Sigmoid colon (tissue), 7 donors: ENCODE results near the gene USP38. TPM values are rescaled to one million over a fixed set of nuclear protein-coding genes. Genes with fewer than 3 reads are reported as not detected.

Experiments used
- DNase-seq: peaks from one replicate; pipeline ENCODE4 v3.0.0-alpha.2; 2019
- H3K27ac ChIP-seq, 4 donors: fragments of 200-600 bp; sonication (generic); one replicate each; pipeline ENCODE4 v1.5.1; 2016 to 2019; ENCODE audit warnings: mild to moderate bottlenecking in 1 of 4
- H3K27me3 ChIP-seq, 3 donors: fragments of 200-600 bp; sonication (generic); one replicate each; pipeline ENCODE4 v1.5.1; 2019; ENCODE audit warnings: mild to moderate bottlenecking in 1 of 3
- H3K36me3 ChIP-seq, 4 donors: fragments of 200-600 bp; sonication (generic); one replicate each; pipeline ENCODE4 v1.5.1; 2016 to 2019
- H3K4me1 ChIP-seq, 4 donors: fragments of 200-600 bp; sonication (generic); one replicate each; pipeline ENCODE4 v1.5.1; 2017 to 2019
- H3K4me3 ChIP-seq, 4 donors: fragments of 200-600 bp; sonication (generic); one replicate each; pipeline ENCODE4 v1.5.1; 2017 to 2019; ENCODE audit warnings: mild to moderate bottlenecking in 2 of 4, moderate library complexity in 1 of 4
- H3K9me3 ChIP-seq, 4 donors: fragments of 200-600 bp in 3 of 4; sonication (generic) in 3 of 4; one replicate each; pipeline versions ENCODE4 v1.5.1 to v1.6.1; 2013 to 2019
- CTCF ChIP-seq, 4 experiments: fragments of 450-650 bp in 3 of 4; fragments of 200-600 bp in 1 of 4; IDR thresholded peaks; one replicate each; pipeline ENCODE4 v1.5.1; 2016 to 2019; ENCODE audit warnings: antibody characterized with exemption in 4 of 4, mild to moderate bottlenecking in 3 of 4, moderate library complexity in 2 of 4
- EP300 ChIP-seq, 4 donors: sonication (generic); formaldehyde crosslinking; IDR thresholded peaks; one replicate each; pipeline ENCODE4 v1.6.1; 2017; ENCODE audit warnings: antibody characterized with exemption in 4 of 4
- POLR2A ChIP-seq, 2 donors: fragments of 450-650 bp; IDR thresholded peaks; one replicate each; pipeline ENCODE4 v1.6.1; 2016; ENCODE audit warnings: antibody characterized with exemption in 2 of 2, mild to moderate bottlenecking in 2 of 2, moderate library complexity in 2 of 2
- POLR2AphosphoS5 ChIP-seq, 4 donors: sonication (generic); formaldehyde crosslinking; IDR thresholded peaks; one replicate each; pipeline ENCODE4 v1.6.1; 2017; ENCODE audit warnings: antibody characterized with exemption in 4 of 4
- WGBS, 2 donors: extraction: QIAGEN DNeasy Blood & Tissue Kit; methylation state at CpG; one replicate each; pipeline ENCODE4 v1.1.7; 2013; 5-methylcytosine and 5-hydroxymethylcytosine counted together
- intact Hi-C: fragments of 100-400 bp; cut with DNase I; formaldehyde crosslinking; loops from one replicate; pipeline ENCODE4 v1.15.1; 2023
- polyA plus RNA-seq, 3 donors: library from polyadenylated mRNA; stranded (reverse); fragments of 200-250 nt; gene quantifications; one replicate each; pipeline ENCODE4 v1.2.3, GENCODE V29; 2013
- total RNA-seq, 4 donors: library from RNA; depleted of rRNA; stranded (reverse); fragments of >200 nt; gene quantifications; one replicate each; pipeline ENCODE4 v1.1.0, GENCODE V29; 2016
- donor health status: healthy with polysubstance abuse.
- donor health status: Bipolar disorder and iron deficiency.
- donor health status: healthy.

USP38 gene
- total and polyA plus RNA-seq, 7 donors, result 9.6 to 21.2 (median 16.3) TPM

GRCh38 chr4:143184217-143184502, 557 bp upstream of the USP38 start:
- H3K4me3 ChIP-seq, result peak overlapping the region; percentile 70 to 92 (median 82)
- peaks cover 0 to 8% (median 0%) of the 10 kb centered on the region in 4 donors for H3K36me3 ChIP-seq
- H3K9me3 ChIP-seq, result no peaks in the 10 kb centered on the region
- no peaks in the 10 kb centered on the region for H3K27me3 ChIP-seq
- H3K27ac ChIP-seq, result peak overlapping the region; percentile 91 to 97 (median 92)
- intact Hi-C loops, result no loop called here
- no peak for TF ChIP-seq POLR2AphosphoS5 (IDR thresholded peaks at IDR 0.05)
- no peak for TF ChIP-seq EP300 (IDR thresholded peaks at IDR 0.05)
- TF ChIP-seq CTCF (IDR thresholded peaks at IDR 0.05), result no peak
- DNase-seq, result no peak
- 0 to 1% methylated on average over 11 of the region's 11 CpGs for WGBS, 2 donors
- peaks cover 0 to 40% (median 28%) of the 10 kb centered on the region in 4 donors for H3K4me1 ChIP-seq

GRCh38 chr4:143185253-143186107, 763 bp downstream of the USP38 start:
- intact Hi-C loops, result no loop called here
- H3K4me1 ChIP-seq, result peaks cover 0 to 51% (median 39%) of the 10 kb centered on the region in 4 donors
- H3K27me3 ChIP-seq, result no peaks in the 10 kb centered on the region
- TF ChIP-seq POLR2AphosphoS5 (IDR thresholded peaks at IDR 0.05), result no peak
- TF ChIP-seq CTCF (IDR thresholded peaks at IDR 0.05), result no peak
- no peak for TF ChIP-seq POLR2A (IDR thresholded peaks at IDR 0.05)
- no peak for TF ChIP-seq EP300 (IDR thresholded peaks at IDR 0.05)
- DNase-seq, result peak; percentile 67
- H3K36me3 ChIP-seq, result peaks cover 0 to 19% (median 2%) of the 10 kb centered on the region in 4 donors
- peak overlapping the region; percentile 91 to 97 (median 92) for H3K27ac ChIP-seq
- no peaks in the 10 kb centered on the region for H3K9me3 ChIP-seq
- H3K4me3 ChIP-seq, result peak overlapping the region; percentile 70 to 92 (median 82)
- WGBS, 2 donors, result 0% methylated on average over 50 of the region's 50 CpGs

- Histone ChIP-seq H3K4me3 (peak overlapping the region; percentile 70 to 92 (median 82)), H3K27ac (peak overlapping the region; percentile 91 to 97 (median 92)), H3K4me1 (peaks cover 0 to 56% (median 41%) of the 10 kb centered on the region in 4 donors), H3K36me3 (peaks cover 0 to 26% (median 5%) of the 10 kb centered on the region in 4 donors), H3K27me3 (no peaks in the 10 kb centered on the region), H3K9me3 (no peaks in the 10 kb centered on the region)
- no peak for DNase-seq
- 1 to 5% methylated on average over 6 of the region's 6 CpGs for WGBS, 2 donors
- intact Hi-C loops, result no loop called here
- TF ChIP-seq EP300 (IDR thresholded peaks at IDR 0.05) (no peak), POLR2AphosphoS5 (IDR thresholded peaks at IDR 0.05) (peak in 1 of 4 donors; percentile 13), POLR2A (IDR thresholded peaks at IDR 0.05) (no peak), CTCF (IDR thresholded peaks at IDR 0.05) (no peak)
Observed at GRCh38 chr4:143186212-143186611, 1.5 kb downstream of the USP38 start.

GRCh38 chr4:143186649-143187048, 1.9 kb downstream of the USP38 start:
- Histone ChIP-seq H3K9me3 (no peaks in the 10 kb centered on the region), H3K4me3 (peak overlapping the region; percentile 70 to 92 (median 82)), H3K36me3 (peaks cover 0 to 31% (median 5%) of the 10 kb centered on the region in 4 donors), H3K27ac (peak overlapping the region in 2 of 4 donors; percentile 28 to 97), H3K4me1 (peaks cover 0 to 56% (median 41%) of the 10 kb centered on the region in 4 donors), H3K27me3 (no peaks in the 10 kb centered on the region)
- intact Hi-C loops, result no loop called here
- WGBS, 2 donors, result 1 to 3% methylated on average over 7 of the region's 7 CpGs
- TF ChIP-seq EP300 (IDR thresholded peaks at IDR 0.05), result no peak
- no peak for TF ChIP-seq CTCF (IDR thresholded peaks at IDR 0.05)
- TF ChIP-seq POLR2AphosphoS5 (IDR thresholded peaks at IDR 0.05), result no peak
- TF ChIP-seq POLR2A (IDR thresholded peaks at IDR 0.05), result no peak
- no peak for DNase-seq
